Measurements from ENCODE around the gene LAG3.

Gene LAG3

DNA sequence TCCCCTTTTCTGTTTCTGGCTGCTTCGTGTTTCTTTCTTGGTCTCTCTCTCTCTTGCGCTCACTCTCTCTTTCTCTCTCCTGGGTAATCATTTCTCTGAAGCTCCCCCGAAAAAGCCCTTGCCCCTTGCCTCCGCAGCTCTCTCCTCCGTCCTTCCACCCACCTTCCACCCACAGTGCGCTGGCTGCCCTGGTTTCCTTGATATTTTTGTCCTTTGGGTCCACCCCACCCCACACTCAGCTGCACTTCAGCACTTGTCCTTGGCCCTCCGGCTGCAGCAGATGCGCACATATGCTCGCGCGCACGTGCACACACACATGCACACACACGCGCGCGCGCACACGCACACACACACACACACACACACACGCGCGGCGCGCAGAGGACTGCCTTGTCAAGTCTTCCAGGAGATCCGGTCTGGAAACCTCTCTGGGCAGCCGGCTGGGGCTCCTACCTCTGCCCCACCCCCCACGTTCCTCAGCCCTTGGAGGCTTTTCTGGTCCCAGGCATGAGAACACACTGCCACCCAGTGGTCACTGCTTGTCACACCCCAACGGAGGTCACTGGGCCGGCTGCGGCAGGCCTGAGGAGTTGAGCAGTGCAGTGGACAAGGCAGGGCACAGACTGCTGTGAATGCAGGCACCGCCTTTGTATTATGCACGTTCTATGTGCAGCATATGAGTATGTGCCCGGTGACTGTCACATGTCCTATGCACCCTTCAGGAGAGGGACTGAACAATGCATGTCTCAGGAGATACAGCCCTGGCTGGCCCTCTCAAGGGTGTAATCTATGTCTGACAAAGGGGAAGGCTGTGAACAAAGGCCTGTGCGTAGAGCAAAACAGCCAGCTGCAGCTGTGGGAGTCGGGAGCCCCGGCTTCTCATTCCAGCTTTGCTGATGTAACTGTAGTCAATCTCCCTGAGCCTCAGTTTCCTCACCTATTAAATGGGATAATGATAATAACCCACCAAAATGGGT is 6.5 kb downstream of the LAG3 start:
- H3K36me3 ChIP-seq, result no peaks in the 10 kb centered on the region
- peak; percentile 98 for DNase-seq
- H3K27me3 ChIP-seq, result no peaks in the 10 kb centered on the region
- H3K4me3 ChIP-seq (ENCODE audit: low read depth, low read length), result peak overlapping the region; percentile 46
- H3K9me3 ChIP-seq, result no peaks in the 10 kb centered on the region
- TF ChIP-seq, protein P1, sequence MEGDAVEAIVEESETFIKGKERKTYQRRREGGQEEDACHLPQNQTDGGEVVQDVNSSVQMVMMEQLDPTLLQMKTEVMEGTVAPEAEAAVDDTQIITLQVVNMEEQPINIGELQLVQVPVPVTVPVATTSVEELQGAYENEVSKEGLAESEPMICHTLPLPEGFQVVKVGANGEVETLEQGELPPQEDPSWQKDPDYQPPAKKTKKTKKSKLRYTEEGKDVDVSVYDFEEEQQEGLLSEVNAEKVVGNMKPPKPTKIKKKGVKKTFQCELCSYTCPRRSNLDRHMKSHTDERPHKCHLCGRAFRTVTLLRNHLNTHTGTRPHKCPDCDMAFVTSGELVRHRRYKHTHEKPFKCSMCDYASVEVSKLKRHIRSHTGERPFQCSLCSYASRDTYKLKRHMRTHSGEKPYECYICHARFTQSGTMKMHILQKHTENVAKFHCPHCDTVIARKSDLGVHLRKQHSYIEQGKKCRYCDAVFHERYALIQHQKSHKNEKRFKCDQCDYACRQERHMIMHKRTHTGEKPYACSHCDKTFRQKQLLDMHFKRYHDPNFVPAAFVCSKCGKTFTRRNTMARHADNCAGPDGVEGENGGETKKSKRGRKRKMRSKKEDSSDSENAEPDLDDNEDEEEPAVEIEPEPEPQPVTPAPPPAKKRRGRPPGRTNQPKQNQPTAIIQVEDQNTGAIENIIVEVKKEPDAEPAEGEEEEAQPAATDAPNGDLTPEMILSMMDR (IDR thresholded peaks at IDR 0.05; ENCODE audit: low read depth, low read length), result peak; percentile 95
- H3K4me1 ChIP-seq, result peaks cover 5% of the 10 kb centered on the region; the same call in 1 of the 2 replicates

DNA sequence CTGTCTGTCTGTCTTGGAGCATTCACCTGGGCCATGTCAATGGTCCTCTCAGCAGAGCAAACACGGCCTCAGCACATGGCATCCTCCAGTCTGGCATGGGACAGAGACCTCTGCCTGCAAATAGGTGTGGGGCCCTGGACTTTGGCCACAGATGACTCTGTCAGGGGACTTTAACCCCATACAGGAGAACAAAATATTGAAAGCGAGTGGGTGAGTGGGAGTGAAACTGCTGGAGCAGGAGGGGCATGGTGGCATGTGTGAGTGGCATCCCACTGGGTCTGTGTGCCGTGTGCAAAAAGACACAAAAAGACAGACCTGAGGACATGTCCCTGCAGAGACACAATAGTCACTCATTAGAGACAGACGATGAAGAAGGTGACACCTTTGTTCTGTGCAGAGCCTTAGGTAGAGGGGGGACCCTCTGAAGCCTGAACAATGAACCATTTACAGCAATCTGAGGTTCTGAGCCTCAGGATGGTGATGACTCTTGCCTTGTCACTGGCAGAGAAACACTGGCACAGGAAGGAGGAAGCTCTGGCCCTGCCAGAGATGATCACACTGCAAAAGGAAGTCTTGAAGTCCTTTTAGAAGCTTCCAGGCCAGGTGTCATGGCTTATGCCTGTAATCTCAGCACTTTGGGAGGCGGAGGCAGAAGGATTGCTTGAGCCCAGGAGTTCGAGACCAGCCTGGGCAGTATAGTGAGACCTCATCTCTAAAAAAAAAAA is 7.5 kb downstream of the LAG3 start:
- H3K4me3 ChIP-seq (ENCODE audit: low read depth, low read length), result no peak overlapping the region
- DNase-seq, result no peak

DNA sequence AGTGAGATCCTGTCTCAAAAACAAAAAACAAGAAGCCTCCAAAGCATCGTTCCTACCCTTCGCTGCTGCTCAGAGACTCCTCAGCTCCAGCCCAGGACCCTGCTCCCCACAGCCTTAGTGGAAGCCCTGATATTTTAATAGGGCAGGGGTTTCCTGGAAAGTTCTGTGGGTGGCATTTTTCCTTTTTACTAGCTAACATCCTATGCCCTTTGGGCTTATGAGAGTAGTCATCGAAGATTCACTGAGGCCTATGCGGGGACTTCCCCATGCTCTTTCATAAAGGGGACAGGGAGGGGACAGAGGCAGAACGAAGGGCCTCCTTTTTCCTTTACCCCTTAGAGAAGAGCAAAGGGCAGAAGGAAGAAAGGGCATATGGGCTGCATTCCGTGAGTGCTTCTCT is 8.3 kb downstream of the LAG3 start:
- no peak for DNase-seq
- no peaks in the 10 kb centered on the region for H3K36me3 ChIP-seq
- TF ChIP-seq, protein P1 (IDR thresholded peaks at IDR 0.05; ENCODE audit: low read depth, low read length), result no peak
- H3K4me3 ChIP-seq (ENCODE audit: low read depth, low read length), result no peak overlapping the region
- peaks cover 5% of the 10 kb centered on the region; the same call in 1 of the 2 replicates for H3K4me1 ChIP-seq
- H3K27me3 ChIP-seq, result no peaks in the 10 kb centered on the region
- H3K9me3 ChIP-seq, result no peaks in the 10 kb centered on the region

More for the DNA sequence above, 7.5 kb downstream of the LAG3 start:
- TF ChIP-seq, protein P1 (IDR thresholded peaks at IDR 0.05; ENCODE audit: low read depth, low read length), result no peak
- H3K4me1 ChIP-seq, result peaks cover 5% of the 10 kb centered on the region; the same call in 1 of the 2 replicates
- no peaks in the 10 kb centered on the region for H3K27me3 ChIP-seq
- H3K36me3 ChIP-seq, result no peaks in the 10 kb centered on the region
- no peaks in the 10 kb centered on the region for H3K9me3 ChIP-seq

DNA sequence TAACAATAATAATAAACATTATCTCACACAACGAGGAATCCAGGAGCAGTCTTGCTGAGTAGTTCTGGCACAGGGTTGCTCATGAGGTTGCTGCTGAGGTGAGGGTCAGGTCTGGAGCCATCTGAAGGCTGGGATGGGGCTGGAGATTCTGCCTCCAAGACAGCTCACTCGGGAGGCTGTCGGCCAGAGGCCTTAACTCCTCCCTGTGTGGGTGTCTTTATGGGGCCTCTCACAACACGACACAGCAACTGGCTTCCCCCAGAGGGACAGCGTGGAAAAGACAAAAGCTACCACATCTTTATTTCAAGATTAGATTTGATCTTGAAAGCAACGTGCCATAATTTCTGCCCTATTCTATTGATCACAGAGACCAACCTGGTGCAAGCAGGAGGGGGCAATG is 9.8 kb downstream of the LAG3 start:
- Histone ChIP-seq H3K27me3 (no peaks in the 10 kb centered on the region), H3K4me3 (ENCODE audit: low read depth, low read length) (no peak overlapping the region), H3K9me3 (no peaks in the 10 kb centered on the region), H3K4me1 (peaks cover 5% of the 10 kb centered on the region; the same call in 1 of the 2 replicates), H3K36me3 (no peaks in the 10 kb centered on the region)
- TF ChIP-seq, protein P1 (IDR thresholded peaks at IDR 0.05; ENCODE audit: low read depth, low read length), result no peak
- DNase-seq, result no peak

DNA sequence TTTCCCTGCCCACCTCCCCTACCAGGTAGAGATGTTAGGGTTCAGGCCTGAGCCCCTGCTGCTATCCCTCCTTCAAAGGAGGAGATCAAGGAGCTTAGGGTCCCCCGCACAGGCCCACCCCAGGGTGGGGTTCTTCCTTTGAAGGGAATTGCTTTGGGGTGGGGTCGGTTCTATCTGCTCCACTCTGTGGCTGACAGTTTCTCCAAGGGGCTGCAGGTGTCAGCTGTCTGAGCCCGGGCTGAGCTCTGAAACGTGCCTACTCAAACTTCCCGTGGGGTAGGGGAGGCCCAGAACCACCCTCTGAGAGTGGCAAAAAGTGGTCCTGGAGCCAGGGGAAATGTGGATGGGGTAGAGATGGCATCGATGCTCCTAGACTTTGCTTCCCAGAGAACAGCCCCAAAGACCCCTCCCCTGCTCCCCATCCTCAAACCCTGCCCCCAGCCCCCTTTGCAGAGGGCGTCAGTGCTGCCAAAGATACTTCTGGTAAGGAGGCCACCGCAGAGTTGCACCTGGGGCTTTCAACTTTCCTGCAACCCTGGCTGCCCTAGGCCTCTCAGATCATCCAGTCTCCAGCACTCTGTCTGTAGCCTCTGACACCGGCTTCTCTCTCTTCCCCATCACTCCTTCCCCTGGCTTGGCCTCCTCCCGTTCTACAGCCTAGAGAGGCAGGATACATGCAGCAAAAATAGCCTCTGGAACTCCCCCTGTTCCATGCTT is 10.7 kb downstream of the LAG3 start:
- Histone ChIP-seq H3K4me3 (ENCODE audit: low read depth, low read length) (no peak overlapping the region), H3K9me3 (no peaks in the 10 kb centered on the region), H3K36me3 (no peaks in the 10 kb centered on the region), H3K4me1 (peaks cover 5% of the 10 kb centered on the region; the same call in 1 of the 2 replicates), H3K27me3 (no peaks in the 10 kb centered on the region)
- DNase-seq, result no peak
- TF ChIP-seq, protein P1 (IDR thresholded peaks at IDR 0.05; ENCODE audit: low read depth, low read length), result no peak
